Pulmonary artery endothelial cell (primary cell): ENCODE data around the gene STON1. TPM values are rescaled to one million over a fixed set of nuclear protein-coding genes. Genes with fewer than 3 reads are reported as not detected.
"Not testable (repeated sequence)": the region's sequence is repeated elsewhere in the genome, so short reads cannot be mapped to it uniquely, and the experiment has no call there.

Experiments used
- DNase-seq: peaks from one replicate; pipeline ENCODE4 v3.0.0-alpha.2; 2011; ENCODE audit warnings: low read depth, low spot score
- total RNA-seq: library from RNA; depleted of rRNA; stranded (reverse); fragments of >200 nt; gene quantifications from 2 replicates; pipeline ENCODE4 v1.2.3, GENCODE V29; 2014

STON1 gene
- total RNA-seq, 1 donor from 2014 or later: 7.3 TPM

- DNase-seq: no peak
These were observed 38.6 kb downstream of the STON1 start for GRCh38 chr2:48568547-48568946.

GRCh38 chr2:48569433-48569832 is 39.5 kb downstream of the STON1 start:
- no peak for DNase-seq

- no peak for DNase-seq
These were observed 42.9 kb downstream of the STON1 start for GRCh38 chr2:48572816-48573215.

GRCh38 chr2:48574353-48575287 is 44.7 kb downstream of the STON1 start:
- no peak for DNase-seq

GRCh38 chr2:48578313-48578712 is 48.4 kb downstream of the STON1 start:
- no peak for DNase-seq

- no peak for DNase-seq
These were observed 54.0 kb downstream of the STON1 start for GRCh38 chr2:48583961-48584360.

- DNase-seq: no peak
These were observed 54.6 kb downstream of the STON1 start for GRCh38 chr2:48584551-48584950.

- DNase-seq: no peak
These were observed 56.5 kb downstream of the STON1 start for GRCh38 chr2:48586433-48586832.

GRCh38 chr2:48587560-48587959 is 57.6 kb downstream of the STON1 start:
- DNase-seq: no peak

GRCh38 chr2:48587961-48588360 is 58.0 kb downstream of the STON1 start:
- DNase-seq: no peak

GRCh38 chr2:48588745-48589144 is 58.8 kb downstream of the STON1 start:
- no peak for DNase-seq

GRCh38 chr2:48589170-48589767 is 59.3 kb downstream of the STON1 start:
- no peak for DNase-seq

- no peak for DNase-seq
These were observed 60.1 kb downstream of the STON1 start for GRCh38 chr2:48590017-48590416.

- DNase-seq: no peak
These were observed 62.1 kb downstream of the STON1 start for GRCh38 chr2:48592067-48592466.

- not testable (repeated sequence) for DNase-seq
These were observed 66.8 kb downstream of the STON1 start for GRCh38 chr2:48596751-48597150.

GRCh38 chr2:48597492-48597891 is 67.5 kb downstream of the STON1 start:
- no peak for DNase-seq

GRCh38 chr2:48600204-48600813 is 70.4 kb downstream of the STON1 start:
- peak; percentile 2 for DNase-seq

- no peak for DNase-seq
These were observed 71.0 kb downstream of the STON1 start for GRCh38 chr2:48600917-48601316.

- no peak for DNase-seq
These were observed 71.4 kb downstream of the STON1 start for GRCh38 chr2:48601349-48601748.

- no peak for DNase-seq
These were observed 75.7 kb downstream of the STON1 start for GRCh38 chr2:48605482-48606175.

GRCh38 chr2:48607307-48608014 is 77.5 kb downstream of the STON1 start:
- no peak for DNase-seq
